GM13977 (cell line): ENCODE data around the gene DISC1.

Source experiments
- DNase-seq: peaks from one replicate; pipeline ENCODE4 v3.0.0; 2012; ENCODE audit warnings: low spot score
- in situ Hi-C: fragments of 300-500 bp; cut with MboI; formaldehyde crosslinking; loops from one replicate; pipeline ENCODE4 v1.12.0; 2022; ENCODE audit warnings: low sequenced_read_pairs, low pct_unique_long_range_greater_than_20kb, mixed read lengths, inconsistent platforms; ENCODE audit not compliant: unreplicated experiment
- TF ChIP-seq, protein P1 (sequence below): IDR thresholded peaks from 2 replicates; pipeline ENCODE4 v1.5.1; 2012; ENCODE audit warnings: mild to moderate bottlenecking, control low read depth; ENCODE audit not compliant: insufficient read depth; ENCODE audit errors: extremely low read depth, missing control alignments

DISC1 gene

DNA sequence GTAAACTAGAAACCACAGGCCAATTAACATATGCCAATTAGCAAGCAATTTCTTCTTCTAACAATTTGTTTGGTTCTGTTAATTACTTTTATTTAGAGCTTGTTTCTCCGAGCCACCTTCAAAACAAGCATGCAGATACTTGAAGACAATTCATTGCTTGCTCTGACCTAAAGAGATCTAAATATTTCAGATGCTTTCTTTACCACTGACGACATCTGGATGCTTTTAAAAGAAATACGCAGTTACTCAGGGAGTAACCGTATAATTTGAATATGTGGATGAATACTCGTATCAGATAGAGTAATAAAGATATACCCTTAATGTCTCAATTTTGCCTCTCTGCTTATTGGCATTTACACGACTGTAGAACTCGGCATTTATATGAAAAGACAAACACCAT, 390.0 kb downstream of the DISC1 start:
- TF ChIP-seq, protein P1, sequence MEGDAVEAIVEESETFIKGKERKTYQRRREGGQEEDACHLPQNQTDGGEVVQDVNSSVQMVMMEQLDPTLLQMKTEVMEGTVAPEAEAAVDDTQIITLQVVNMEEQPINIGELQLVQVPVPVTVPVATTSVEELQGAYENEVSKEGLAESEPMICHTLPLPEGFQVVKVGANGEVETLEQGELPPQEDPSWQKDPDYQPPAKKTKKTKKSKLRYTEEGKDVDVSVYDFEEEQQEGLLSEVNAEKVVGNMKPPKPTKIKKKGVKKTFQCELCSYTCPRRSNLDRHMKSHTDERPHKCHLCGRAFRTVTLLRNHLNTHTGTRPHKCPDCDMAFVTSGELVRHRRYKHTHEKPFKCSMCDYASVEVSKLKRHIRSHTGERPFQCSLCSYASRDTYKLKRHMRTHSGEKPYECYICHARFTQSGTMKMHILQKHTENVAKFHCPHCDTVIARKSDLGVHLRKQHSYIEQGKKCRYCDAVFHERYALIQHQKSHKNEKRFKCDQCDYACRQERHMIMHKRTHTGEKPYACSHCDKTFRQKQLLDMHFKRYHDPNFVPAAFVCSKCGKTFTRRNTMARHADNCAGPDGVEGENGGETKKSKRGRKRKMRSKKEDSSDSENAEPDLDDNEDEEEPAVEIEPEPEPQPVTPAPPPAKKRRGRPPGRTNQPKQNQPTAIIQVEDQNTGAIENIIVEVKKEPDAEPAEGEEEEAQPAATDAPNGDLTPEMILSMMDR: no peak
- in situ Hi-C loops: no loop called here
- DNase-seq: no peak

GRCh38 chr1:232017057-232017456, 390.5 kb downstream of the DISC1 start:
- in situ Hi-C loops: no loop called here
- DNase-seq: no peak

DNA sequence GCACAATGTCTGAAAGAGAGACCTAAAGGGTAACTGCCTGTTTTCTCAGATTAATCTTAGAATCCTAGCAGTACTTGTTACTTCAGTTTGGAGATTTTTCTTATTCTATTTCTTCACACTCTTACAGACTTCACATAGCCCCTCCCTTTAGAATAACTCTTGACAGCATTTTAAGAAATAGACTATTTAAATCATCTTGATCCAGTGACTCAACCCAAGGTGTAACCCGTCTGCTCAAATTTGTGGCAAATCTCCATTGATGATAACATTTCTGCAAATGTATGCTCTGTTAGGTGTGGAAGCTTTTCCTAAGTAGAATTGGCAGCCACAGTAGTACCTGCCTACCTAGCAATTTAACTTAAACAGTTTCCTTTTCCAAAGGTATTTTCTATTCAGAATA, 391.2 kb downstream of the DISC1 start:
- in situ Hi-C loops: no loop called here
- TF ChIP-seq, protein P1: no peak

More at GRCh38 chr1:232017057-232017456, 390.5 kb downstream of the DISC1 start:
- TF ChIP-seq, protein P1: no peak

GRCh38 chr1:232018231-232019025, 391.8 kb downstream of the DISC1 start:
- TF ChIP-seq, protein P1: no peak
- DNase-seq: no peak
- in situ Hi-C loops: no loop called here

More for the DNA sequence above, 391.2 kb downstream of the DISC1 start:
- DNase-seq: no peak

- no peak for DNase-seq
- in situ Hi-C loops: no loop called here
- TF ChIP-seq, protein P1: no peak
Observed at GRCh38 chr1:232019026-232019340, 392.4 kb downstream of the DISC1 start.

GRCh38 chr1:232020352-232020751, 393.8 kb downstream of the DISC1 start:
- TF ChIP-seq, protein P1: no peak
- no peak for DNase-seq
- in situ Hi-C loops: no loop called here
